Peyer's patch (tissue), 4 donors: ENCODE measurements around the gene UNC5B.
A peak's percentile ranks its signal among the peaks of the same experiment; 100 is the strongest.

ENCODE experiments used
- CTCF ChIP-seq, 6 experiments: fragments of 450-650 bp in 4 of 6; fragments of 200-600 bp in 2 of 6; sonication (generic) in 1 of 6; IDR thresholded peaks; one replicate each; pipeline ENCODE4 v1.5.1; 2017 to 2019; ENCODE audit warnings: antibody characterized with exemption in 6 of 6, mild to moderate bottlenecking in 3 of 6, moderate library complexity in 1 of 6
- POLR2A ChIP-seq, 2 donors: fragments of 450-650 bp; IDR thresholded peaks; one replicate each; pipeline ENCODE4 v1.5.1; 2017; ENCODE audit warnings: antibody characterized with exemption in 2 of 2, mild to moderate bottlenecking in 2 of 2, moderate library complexity in 2 of 2

- TF ChIP-seq CTCF (IDR thresholded peaks at IDR 0.05) = no peak
- TF ChIP-seq POLR2A (IDR thresholded peaks at IDR 0.05) = peak; percentile 26 to 82
These were observed 39.9 kb downstream of the UNC5B start for GRCh38 chr10:71252220-71252619.
